Measurements from ENCODE around the gene CRACR2A. TPM values are rescaled to one million over a fixed set of nuclear protein-coding genes. Genes with fewer than 3 reads are reported as not detected.

The CRACR2A gene
- total RNA-seq, 4 donors from 2014 or later, result 1.1 to 3.3 (median 2.8) TPM

GRCh38 chr12:3669594-3669993 lies 83.3 kb downstream of the CRACR2A start:
- intact Hi-C loops (cut with DNase I), result no loop called here

GRCh38 chr12:3668479-3669165 lies 84.3 kb downstream of the CRACR2A start:
- Histone ChIP-seq H3K4me3 (no peak overlapping the region), H3K4me1 (peaks cover 0 to 3% (median 0%) of the 10 kb centered on the region in 4 donors), H3K36me3 (peaks cover 0 to 9% (median 3%) of the 10 kb centered on the region in 4 donors), H3K27me3 (no peaks in the 10 kb centered on the region), H3K9me3 (no peaks in the 10 kb centered on the region), H3K27ac (replicated peaks in 1 of 4) (no peak overlapping the region)
- no peak for DNase-seq (ENCODE audit: extremely low spot score)
- WGBS, result 83% methylated on average over 2 of the region's 5 CpGs
- intact Hi-C loops (cut with DNase I), result no loop called here
- TF ChIP-seq POLR2AphosphoS5 (IDR thresholded peaks at IDR 0.05) (no peak), CTCF (IDR thresholded peaks at IDR 0.05) (no peak), POLR2A (IDR thresholded peaks at IDR 0.05; ENCODE audit: low read depth) (no peak), EP300 (IDR thresholded peaks at IDR 0.05) (no peak)

More at GRCh38 chr12:3669594-3669993, 83.3 kb downstream of the CRACR2A start:
- no peak overlapping the region for H3K4me3 ChIP-seq
- H3K27ac ChIP-seq (replicated peaks in 1 of 4), result no peak overlapping the region
- no peaks in the 10 kb centered on the region for H3K9me3 ChIP-seq
- 65% methylated on average over 4 of the region's 4 CpGs for WGBS
- H3K4me1 ChIP-seq, result peaks cover 0 to 3% (median 0%) of the 10 kb centered on the region in 4 donors
- no peaks in the 10 kb centered on the region for H3K27me3 ChIP-seq
- H3K36me3 ChIP-seq, result peaks cover 0 to 13% (median 5%) of the 10 kb centered on the region in 4 donors
- TF ChIP-seq POLR2AphosphoS5 (IDR thresholded peaks at IDR 0.05) (no peak), POLR2A (IDR thresholded peaks at IDR 0.05; ENCODE audit: low read depth) (no peak), EP300 (IDR thresholded peaks at IDR 0.05) (no peak), CTCF (IDR thresholded peaks at IDR 0.05) (no peak)
- DNase-seq (ENCODE audit: extremely low spot score), result no peak

- no peak overlapping the region for H3K4me3 ChIP-seq
- intact Hi-C loops (cut with DNase I), result no loop called here
- no peak for DNase-seq (ENCODE audit: extremely low spot score)
- peaks cover 0 to 3% (median 0%) of the 10 kb centered on the region in 4 donors for H3K4me1 ChIP-seq
- H3K9me3 ChIP-seq, result no peaks in the 10 kb centered on the region
- H3K27ac ChIP-seq (replicated peaks in 1 of 4), result no peak overlapping the region
- no peaks in the 10 kb centered on the region for H3K27me3 ChIP-seq
- WGBS, result 90% methylated on average over 3 of the region's 4 CpGs
- no peak for TF ChIP-seq CTCF (IDR thresholded peaks at IDR 0.05)
- no peak for TF ChIP-seq POLR2AphosphoS5 (IDR thresholded peaks at IDR 0.05)
- TF ChIP-seq POLR2A (IDR thresholded peaks at IDR 0.05; ENCODE audit: low read depth), result no peak
- TF ChIP-seq EP300 (IDR thresholded peaks at IDR 0.05), result no peak
- H3K36me3 ChIP-seq, result peaks cover 0 to 9% (median 0%) of the 10 kb centered on the region in 4 donors
These were observed 85.4 kb downstream of the CRACR2A start for GRCh38 chr12:3667485-3667884.

GRCh38 chr12:3666441-3666840 lies 86.5 kb downstream of the CRACR2A start:
- peaks cover 0 to 3% (median 0%) of the 10 kb centered on the region in 4 donors for H3K4me1 ChIP-seq
- H3K27ac ChIP-seq (replicated peaks in 1 of 4), result no peak overlapping the region
- no peak for DNase-seq (ENCODE audit: extremely low spot score)
- TF ChIP-seq POLR2AphosphoS5 (IDR thresholded peaks at IDR 0.05) (no peak), EP300 (IDR thresholded peaks at IDR 0.05) (no peak), CTCF (IDR thresholded peaks at IDR 0.05) (no peak), POLR2A (IDR thresholded peaks at IDR 0.05; ENCODE audit: low read depth) (no peak)
- peaks cover 0 to 9% (median 0%) of the 10 kb centered on the region in 4 donors for H3K36me3 ChIP-seq
- no peak overlapping the region for H3K4me3 ChIP-seq
- 98% methylated on average over 7 of the region's 7 CpGs for WGBS
- intact Hi-C loops (cut with DNase I), result no loop called here
- H3K9me3 ChIP-seq, result no peaks in the 10 kb centered on the region
- no peaks in the 10 kb centered on the region for H3K27me3 ChIP-seq
